Dermis microvascular lymphatic vessel endothelial cell (primary cell): ENCODE measurements around the gene EFHD1. TPM values are rescaled to one million over a fixed set of nuclear protein-coding genes. Genes with fewer than 3 reads are reported as not detected.

Experiments
- DNase-seq, 2 donors: peaks; one replicate each; pipeline versions ENCODE4 v3.0.0 to v3.0.0-alpha.2; 2010; ENCODE audit warnings: low read depth in 2 of 2
- total RNA-seq: library from RNA; depleted of rRNA; stranded (reverse); fragments of >200 nt; gene quantifications from 2 replicates; pipeline ENCODE4 v1.2.1, GENCODE V29; 2014

The EFHD1 gene
- total RNA-seq = not detected in 2 replicates

- peak in 1 of 2 donors; percentile 70 for DNase-seq
These were observed at the start of gene EFHD1 for GRCh38 chr2:232633413-232634205. Gene EFHD1, plus strand, starts transcription at chr2:232633604. Its CDS starts 101 bp downstream, at chr2:232633705.

GRCh38 chr2:232584238-232584637 lies 49.2 kb upstream of the EFHD1 start:
- peak; percentile 53 to 58 for DNase-seq

- DNase-seq = no peak
These were observed 46.4 kb upstream of the EFHD1 start for GRCh38 chr2:232586943-232587505.

GRCh38 chr2:232587512-232587911 lies 45.9 kb upstream of the EFHD1 start:
- DNase-seq = no peak

GRCh38 chr2:232588031-232588430 lies 45.4 kb upstream of the EFHD1 start:
- no peak for DNase-seq

- peak; percentile 7 to 11 for DNase-seq
These were observed 44.5 kb upstream of the EFHD1 start for GRCh38 chr2:232588680-232589585.

- peak; percentile 15 to 83 for DNase-seq
These were observed 40.5 kb upstream of the EFHD1 start for GRCh38 chr2:232592772-232593395.

- no peak for DNase-seq
These were observed 39.4 kb upstream of the EFHD1 start for GRCh38 chr2:232593982-232594381.

- no peak for DNase-seq
These were observed 35.9 kb upstream of the EFHD1 start for GRCh38 chr2:232597362-232598079.

GRCh38 chr2:232598293-232598692 lies 35.1 kb upstream of the EFHD1 start:
- no peak for DNase-seq

- DNase-seq = no peak
These were observed 33.2 kb upstream of the EFHD1 start for GRCh38 chr2:232600053-232600773.

GRCh38 chr2:232603283-232603682 lies 30.1 kb upstream of the EFHD1 start:
- no peak for DNase-seq

- no peak for DNase-seq
These were observed 28.9 kb upstream of the EFHD1 start for GRCh38 chr2:232604535-232604934.

- no peak for DNase-seq
These were observed 26.4 kb upstream of the EFHD1 start for GRCh38 chr2:232607011-232607410.

GRCh38 chr2:232609607-232610006 lies 23.8 kb upstream of the EFHD1 start:
- DNase-seq = no peak

- DNase-seq = no peak
These were observed 23.3 kb upstream of the EFHD1 start for GRCh38 chr2:232610081-232610480.

- DNase-seq = no peak
These were observed 22.3 kb upstream of the EFHD1 start for GRCh38 chr2:232611061-232611460.

GRCh38 chr2:232611559-232612218 lies 21.7 kb upstream of the EFHD1 start:
- no peak for DNase-seq

- DNase-seq = no peak
These were observed 19.8 kb upstream of the EFHD1 start for GRCh38 chr2:232613538-232614134.
